NCI-H526 (cell line): ENCODE results near the gene ARHGEF4.
"Not testable (repeated sequence)": the region's sequence is repeated elsewhere in the genome, so short reads cannot be mapped to it uniquely, and the experiment has no call there.

ENCODE experiments used
- DNase-seq, 2 experiments: peaks; one replicate each; lab custom pipeline; 2025; lab: John Stamatoyannopoulos, UW

Gene ARHGEF4

DNA sequence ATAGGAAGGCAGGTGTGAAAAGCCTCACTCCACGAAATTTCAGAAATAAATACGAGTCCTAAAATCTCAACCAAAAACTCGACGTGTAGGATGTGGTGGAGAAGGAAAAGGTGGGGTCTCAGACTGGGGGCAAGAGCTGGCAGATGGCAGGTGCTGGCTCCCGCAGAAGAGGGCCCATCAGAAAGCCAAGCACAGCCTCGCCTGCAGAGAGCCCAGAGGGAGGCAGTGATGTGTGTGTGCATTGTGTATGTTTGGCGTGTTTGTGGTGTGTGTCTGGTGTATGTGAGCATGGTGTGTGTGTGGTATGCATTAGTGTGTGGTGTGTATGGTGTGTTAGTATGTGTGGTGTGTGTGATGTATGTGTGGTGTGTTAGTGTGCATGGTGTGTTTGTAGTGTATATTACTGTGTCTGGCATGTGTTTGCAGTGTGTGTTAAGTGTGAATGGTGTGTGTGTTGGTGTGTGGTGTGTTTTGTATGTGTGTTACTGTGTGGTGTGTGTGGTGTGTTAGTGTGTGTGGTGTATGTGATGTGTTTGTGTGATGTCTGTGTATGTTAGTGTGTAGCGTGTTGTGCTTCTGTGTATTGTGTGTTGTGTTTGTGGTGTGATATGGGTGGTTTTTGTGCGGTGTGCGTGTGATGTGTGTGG, 140.0 kb downstream of the ARHGEF4 start:
- no peak for DNase-seq

DNA sequence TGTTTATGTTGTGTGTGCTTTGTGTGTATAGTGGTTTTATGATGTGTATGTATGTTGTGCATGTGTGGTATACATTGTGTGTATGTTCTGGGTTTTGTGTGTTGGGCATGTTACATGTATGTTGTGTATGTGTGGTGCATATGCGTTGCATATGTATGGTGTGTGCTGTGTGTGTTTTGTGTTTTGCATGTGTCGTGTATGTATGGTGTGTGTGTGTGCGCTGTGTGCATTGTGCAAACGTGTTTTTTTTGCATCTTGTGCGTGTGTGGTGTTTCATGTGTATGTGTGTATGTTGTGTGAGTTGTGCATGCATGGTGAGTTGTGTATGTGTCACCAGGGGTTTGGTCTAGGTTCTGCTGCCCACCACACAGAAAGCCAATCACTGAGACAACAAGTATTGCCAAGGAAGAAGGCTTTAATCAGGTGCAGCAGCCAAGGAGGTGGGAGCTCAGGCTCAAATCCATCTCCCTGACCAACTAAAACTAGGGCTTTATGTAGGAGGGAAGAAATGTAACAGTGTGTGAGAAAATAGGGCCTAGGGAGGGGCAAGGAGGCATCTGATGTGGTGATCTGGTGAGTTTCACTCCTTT, 140.8 kb downstream of the ARHGEF4 start:
- DNase-seq, result no peak

DNA sequence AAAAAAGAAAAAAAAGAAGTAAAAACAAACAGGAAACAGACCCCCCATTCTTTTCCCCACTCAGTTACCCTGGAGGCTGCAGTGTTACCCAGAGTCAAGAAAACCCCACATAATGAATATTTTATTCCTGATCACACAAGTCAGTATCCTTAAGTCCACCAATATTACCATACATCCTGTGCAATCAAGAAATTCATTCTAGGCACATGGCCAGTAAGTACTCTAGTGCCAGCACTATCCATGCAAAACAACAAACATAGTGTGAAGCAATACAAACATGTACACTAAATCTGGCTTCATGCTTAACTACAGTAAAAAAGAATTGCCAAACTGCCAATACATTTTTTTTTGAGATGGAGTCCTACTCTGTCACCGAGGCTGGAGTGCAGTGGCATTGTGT, 145.0 kb downstream of the ARHGEF4 start:
- no peak for DNase-seq

DNA sequence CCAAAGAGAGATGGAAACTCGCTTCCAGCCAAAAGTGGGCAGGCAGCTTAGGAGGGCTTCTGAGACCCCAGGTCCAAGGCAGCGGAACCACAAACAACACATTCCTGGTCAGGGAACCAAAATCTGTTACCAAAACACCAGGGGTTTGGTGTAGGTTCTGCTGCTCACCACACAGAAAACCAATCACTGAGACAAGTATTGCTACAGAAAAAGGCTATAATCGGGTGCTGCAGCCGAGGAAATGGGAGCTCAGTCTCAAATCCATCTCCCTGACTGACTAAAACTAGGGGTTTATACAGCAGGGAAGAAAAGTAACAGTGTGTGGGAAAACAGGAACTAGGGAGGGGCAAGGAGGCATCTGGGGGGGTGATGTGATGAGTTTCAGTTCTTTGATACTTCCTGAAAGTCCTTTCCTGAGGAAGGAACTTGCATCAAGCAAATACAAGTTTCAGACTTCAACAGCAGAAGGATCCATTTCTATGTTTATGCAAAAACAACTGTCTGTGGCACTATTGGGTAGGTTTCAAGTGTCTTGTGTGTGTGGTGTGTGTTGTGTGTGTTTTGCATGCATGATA, 148.6 kb downstream of the ARHGEF4 start:
- DNase-seq, result no peak

DNA sequence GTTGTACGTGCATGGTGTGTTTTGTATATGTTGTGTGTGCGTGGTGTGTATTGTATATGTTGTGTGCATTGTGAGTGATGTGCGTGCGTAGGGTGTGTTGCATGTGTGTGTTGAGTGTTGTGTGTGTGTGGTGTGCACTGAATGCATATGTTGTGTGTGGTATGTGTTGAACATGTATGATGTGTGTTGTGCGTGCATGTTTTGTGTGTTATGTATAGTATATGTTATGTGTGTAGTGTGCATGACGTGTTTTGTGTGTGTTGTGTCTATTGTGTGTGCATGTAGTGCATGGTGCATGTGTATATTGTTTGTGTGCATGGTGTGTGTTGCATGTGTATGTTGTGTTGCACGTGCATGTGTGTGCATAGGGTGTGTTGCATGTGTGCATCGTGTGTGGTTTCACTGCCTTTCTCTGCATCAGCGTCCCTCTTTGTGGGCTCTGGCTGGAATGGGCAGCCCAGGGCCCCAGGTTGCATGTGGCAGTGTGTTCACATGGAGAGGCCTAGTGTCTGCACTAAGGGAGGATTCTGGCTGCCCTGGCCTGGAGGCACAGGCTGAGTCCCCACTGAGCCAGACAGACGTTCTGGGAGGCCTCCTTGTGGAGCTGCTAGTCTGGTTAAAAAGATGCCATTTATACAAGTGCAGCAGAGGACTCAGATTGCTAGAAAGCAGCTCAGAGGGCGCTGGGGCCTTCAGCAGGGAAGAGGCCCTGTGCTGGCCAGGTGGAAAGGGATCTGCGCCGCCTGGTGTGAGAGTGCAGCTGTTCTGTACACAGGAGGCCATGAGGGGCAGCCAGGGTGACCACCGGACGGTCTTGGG, 149.3 kb downstream of the ARHGEF4 start:
- DNase-seq, result peak in 1 of 2 experiments; percentile 3

DNA sequence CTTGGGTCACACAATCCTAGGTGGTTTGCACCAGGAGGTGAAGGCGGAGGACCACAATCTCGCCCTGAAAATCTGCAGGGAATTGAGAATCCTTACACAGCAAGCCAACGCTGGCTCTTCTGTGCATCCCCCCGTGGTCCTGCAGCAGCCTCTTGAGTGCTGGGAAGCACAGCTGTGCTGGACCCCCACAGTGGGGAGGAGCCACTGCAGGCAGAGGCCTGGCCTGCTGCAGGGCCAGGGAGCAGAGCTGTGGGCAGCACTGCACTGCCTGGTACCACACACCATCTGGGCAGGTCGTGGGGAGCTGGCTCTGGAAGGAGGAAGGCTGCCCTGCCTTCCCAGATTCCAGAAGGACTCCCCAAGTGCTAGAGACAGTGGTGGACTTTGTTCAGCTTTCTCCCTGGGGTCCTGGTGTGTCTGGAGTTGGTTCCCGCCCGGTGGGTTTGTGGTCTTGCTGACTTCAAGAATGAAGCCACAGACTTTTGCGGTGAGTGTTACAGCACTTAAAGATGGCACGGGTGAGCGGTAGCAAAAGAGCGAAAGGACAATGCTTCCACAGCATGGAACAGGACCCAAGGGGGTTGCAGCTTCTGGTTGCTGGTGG, 150.3 kb downstream of the ARHGEF4 start:
- no peak for DNase-seq

DNA sequence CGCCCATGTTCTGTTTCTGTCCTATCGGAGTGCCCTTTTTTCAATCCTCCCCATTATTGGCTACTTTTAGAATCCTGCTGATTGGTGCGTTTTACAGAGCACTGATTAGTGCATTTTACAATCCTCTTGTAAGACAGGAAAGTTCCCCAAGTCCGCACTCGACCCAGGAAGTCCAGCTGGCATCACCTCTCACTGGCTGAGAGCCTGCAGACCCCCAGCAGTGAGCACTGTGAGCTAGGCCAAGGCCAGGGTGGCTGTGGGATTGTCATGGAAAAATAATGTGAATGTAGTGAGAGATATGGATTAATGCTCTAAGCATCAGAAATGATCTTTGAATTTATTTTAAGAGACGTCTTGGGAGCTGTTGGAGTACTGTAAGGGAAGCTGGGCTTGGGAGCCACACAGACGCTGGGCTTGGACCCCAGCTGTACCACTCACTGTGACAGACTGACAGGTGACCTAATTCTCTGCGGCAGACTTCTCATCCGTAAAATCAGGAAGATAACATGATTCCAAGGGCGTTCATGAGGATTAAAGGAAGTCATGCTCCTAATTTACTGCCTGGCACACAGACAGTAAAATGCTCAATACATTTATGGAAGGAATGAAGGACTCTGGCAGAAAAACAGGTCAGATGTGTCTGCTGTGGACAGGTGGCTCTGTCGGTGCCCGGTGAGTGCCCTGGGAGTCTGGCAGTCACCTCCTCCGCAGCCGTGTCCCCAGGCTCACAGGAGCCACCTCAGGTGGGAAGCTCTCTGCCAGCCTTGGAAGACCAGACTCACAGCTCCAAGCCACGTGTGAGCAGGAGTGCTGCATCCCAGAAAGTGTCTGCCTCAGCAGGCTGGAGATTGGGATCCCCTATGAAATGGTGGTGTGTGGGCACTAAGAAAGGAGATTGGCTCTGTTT, 151.1 kb downstream of the ARHGEF4 start:
- no peak for DNase-seq

DNA sequence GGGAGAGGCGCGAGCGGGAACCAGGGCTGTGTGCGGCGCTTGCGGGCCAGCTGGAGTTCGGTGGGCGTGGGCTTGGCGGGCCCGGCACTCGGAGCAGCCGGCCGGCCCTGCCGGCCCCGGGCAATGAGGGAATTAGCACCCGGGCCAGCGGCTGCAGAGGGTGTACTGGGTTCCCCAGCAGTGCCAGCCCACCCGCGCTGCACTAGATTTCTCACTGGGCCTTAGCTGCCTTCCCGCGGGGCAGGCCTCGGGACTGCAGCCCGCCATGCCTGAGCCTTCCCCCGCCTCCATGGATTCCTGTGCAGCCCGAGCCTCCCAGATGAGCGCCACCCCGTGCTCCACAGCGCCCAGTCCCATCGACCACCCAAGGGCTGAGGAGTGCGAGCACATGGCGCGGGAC, 154.7 kb downstream of the ARHGEF4 start:
- DNase-seq, result not testable (repeated sequence)

DNA sequence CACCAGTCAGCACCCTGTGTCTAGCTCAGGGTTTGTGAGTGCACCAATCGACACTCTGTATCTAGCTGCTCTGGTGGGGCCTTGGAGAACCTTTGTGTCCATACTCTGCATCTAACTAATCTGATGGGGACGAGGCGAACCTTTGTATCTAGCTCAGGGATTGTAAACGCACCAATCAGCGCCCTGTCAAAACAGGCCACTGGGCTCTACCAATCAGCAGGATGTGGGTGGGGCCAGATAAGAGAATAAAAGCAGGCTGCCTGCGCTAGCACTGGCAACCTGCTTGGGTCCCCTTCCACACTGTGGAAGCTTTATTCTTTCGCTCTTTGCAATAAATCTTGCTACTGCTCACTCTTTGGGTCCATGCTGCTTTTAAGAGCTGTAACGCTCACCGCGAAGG, 155.3 kb downstream of the ARHGEF4 start:
- DNase-seq, result not testable (repeated sequence)

DNA sequence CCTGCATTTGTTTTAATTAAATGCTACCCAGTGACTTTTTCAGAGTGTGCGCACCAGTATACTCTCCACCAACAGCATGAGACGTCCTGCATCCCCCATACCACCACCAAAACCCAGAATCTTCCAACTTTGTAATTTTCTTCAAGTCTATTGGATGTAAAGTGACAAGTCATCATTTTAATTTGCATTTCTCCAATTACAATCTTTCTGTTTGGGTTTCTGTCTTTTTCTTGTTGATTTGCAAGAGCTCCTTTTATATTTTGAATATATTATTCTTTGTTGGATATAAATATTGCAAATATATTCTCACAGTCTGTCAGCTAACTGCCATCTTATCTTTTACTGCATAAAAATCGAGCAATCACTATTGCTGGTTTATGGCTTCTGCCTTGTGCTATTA, 160.0 kb downstream of the ARHGEF4 start:
- DNase-seq, result peak in 1 of 2 experiments; percentile 13

DNA sequence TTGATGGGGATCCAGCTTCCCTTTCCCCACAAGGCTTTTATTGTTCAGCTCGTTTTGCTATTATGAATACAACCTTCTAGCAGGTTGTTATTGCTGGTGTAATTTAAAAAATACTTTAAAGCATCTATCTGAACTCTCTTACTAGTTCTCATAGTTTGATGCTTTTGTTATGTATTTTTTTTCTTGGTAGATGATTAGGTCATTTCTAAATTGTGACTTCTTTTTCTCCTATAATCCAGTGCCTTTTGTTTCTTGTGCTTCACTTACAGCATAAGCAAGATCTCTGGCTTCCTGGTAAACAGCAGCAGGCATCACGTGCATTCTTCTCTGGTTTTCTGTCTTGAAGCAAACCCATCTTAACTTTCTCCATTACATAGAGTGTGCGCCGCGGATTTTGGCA, 160.5 kb downstream of the ARHGEF4 start:
- peak in 1 of 2 experiments; percentile 14 for DNase-seq

DNA sequence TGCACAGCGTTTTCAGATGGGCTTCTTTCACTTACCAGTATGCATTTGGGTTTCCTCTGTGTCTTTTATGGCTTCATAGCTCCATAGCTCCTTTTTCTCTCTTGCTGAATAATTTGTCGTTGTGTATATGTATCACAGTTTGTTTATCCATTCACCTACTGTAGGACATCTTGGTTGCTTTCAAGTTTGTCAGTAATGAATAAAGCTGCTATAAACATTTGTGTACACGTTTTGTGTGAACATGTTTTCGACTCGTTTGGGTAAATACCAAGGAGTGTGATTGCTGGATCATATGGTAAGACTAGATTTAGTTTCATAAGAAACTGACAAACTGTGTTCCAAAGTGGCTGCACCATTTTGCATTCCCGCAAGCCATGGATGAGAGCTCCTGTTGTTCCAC, 161.8 kb downstream of the ARHGEF4 start:
- no peak for DNase-seq

DNA sequence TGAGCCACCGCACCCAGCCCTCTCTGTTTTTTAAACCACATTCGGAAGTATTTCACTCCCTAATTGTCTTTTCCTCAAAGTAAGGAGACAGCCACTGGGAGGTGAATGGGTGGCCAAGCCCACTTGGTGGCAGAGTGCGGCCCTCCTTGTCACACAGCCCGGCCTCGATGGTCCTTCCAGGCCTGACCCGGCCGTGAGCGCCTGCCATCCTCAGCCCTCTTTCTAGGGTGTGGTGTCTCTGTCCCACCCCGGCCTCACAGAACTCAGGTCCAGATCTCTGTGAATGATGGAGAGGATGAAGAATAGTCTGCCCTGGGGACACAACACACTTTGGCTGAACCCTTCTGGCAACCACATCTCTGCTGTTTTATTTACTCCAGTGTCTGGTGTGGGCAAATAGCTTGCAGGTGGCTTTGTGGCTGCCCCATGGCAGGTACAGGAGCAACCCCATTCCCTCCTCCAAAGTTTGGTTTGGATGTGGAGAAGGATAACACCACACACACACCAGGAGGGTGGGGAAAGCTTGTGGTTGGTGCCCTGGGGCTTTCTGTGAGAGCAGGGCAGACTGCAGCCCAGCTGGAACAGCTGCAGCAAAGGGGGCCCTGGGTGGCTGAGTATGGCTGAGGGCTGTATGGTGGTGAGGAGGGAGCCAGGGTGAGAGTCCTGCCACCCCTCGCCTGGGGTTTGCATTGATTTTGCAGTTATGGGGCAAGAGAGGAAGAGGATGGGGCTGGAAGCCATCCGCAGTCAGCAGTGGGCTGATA, 167.9 kb downstream of the ARHGEF4 start:
- no peak for DNase-seq

DNA sequence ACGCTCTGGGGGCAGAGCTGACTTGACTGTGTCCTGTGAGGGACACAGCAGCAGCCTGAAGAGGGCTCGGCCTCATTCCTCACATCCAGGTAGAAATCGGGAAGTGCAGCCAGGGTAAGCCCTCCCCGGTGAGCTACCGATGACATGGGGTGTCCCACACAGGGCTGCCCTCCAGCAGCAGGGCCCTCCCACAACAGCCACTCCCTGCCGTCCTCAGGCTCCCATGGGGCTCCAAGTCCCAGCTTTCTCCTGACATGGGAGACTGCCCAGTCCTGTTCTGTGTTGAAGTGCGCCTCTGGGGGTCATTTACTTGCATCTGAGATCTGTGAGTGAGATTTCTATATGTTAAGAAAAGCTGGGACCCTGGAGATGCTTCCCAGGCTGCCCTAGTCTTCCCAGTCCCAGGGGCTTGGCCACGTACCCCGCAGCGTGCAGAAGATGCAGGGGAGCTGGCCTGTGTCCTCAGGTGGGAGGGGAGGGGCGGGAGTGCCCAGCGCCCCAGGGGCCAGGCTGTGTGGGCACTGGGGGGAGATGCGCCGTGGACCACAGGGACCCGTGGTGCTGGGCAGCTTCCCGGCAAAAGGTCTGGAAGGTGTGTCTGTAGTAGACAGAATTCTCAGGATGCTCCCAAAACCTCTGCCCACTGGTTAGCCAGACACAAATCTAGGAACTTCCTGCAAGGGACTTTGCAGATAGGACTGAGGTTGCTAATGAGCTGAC, 168.7 kb downstream of the ARHGEF4 start:
- DNase-seq, result no peak

DNA sequence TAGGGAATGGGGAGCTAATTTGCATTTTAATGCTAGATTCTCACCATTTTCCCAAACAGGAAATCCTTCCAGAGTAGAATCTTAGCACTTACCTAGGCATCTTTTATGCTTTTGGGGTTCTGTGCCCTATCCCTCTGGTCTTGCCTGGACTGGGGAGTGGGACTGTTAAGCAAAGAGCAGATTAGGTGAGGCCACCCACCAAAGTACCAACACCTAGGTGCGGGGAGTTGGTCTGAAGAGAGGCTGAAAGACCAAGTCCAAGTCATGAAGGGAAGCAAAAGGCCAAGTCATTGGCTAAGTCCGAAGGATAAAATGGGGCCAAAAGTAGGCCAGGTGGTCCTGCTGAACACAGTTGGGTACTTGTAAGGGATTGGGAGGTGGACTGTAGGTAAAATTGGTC, 169.8 kb downstream of the ARHGEF4 start:
- DNase-seq, result no peak

DNA sequence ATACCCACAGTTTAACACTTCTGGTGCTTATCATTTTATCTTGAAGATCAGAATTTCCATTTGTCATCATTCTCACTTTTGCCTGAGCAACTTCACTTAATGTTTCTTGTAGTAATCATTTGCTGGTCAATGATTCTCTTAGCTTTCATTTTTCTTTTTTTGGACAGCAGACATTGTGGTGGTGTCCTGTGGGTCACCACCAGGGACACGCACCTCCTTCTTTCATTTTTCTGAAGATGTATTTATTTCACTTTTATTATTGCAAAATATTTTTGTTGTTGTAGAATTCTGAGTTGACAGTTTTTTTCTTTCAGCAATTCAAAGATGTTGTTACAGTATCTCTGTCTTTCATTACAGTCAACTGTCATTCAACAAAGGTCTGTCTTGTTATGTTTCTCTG, 172.3 kb downstream of the ARHGEF4 start:
- no peak for DNase-seq

DNA sequence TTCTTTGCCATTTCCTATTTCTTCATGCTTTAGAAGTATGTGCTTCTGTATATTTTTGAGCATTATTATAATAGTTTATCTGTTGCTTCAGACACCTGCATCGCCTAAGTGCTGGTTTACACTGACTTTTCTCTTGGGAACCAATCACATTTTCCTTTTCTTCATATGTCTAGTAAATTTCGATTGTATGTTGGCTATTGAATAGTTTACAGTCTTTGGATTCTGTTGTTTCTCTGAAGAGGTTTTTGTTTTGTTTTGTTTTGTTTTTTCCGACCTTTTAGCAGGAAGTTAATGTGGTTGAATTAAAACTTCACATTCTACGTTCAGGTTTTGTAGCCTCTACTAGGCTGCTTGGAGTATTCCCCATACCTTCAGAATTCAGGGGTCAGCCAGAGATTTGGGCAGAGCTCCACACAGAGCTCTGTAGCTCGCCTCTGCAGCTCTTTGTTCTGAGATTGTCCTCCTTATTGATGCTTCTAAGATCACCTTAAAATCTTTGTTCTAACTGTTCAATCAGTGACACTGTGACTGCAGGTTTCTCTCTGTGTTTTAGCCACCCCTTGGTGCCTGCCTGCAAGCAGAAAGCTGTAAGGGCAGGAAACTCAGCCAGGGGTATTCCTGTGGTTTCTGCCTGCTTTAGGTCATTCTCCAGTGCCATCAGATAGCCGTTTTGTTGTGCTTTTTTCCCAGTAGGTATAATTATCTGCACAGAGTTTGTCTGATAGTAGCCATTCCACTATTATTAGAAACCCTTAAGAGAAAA, 173.2 kb downstream of the ARHGEF4 start:
- no peak for DNase-seq

DNA sequence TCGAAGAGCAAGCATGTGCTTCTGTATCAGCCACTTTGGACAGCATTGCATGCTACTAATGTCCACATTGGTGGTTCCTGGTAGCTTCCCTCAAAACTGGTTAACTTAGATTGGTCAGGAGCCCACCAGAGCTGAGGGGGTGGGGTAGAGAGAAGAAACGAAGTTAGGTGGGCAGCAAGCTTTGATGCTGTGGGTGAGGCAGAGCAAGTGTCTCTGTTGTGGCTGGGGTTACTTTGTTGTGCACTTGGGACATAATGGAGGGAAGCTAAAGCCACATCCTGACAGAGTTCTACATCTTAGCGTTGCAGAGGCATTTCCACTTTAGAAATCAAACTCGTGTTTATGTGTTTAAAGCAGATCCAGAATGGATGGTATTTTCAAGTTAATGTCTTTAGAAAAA, 173.9 kb downstream of the ARHGEF4 start:
- no peak for DNase-seq

DNA sequence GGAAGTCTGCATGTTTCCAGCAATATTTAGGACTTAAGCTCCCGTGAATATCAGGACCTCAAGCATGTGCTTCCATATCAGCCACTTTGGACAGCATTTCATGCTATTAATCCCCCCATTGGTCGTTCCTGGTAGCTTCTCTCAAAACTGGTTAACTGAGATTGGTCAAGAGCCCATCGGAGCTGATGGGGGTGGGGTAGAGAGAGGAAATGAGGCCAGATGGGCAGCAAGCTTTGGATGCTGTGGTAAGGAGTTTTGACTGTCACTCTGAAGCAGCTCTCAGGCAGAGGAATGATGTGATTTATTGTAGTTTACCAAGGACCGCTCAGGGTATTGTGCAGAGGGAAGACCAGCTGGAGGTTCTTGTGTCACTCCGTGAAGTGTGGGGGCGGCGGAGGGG, 174.8 kb downstream of the ARHGEF4 start:
- no peak for DNase-seq
